Caco-2 (cell line): ENCODE measurements around the gene BRSK1. TPM values are rescaled to one million over a fixed set of nuclear protein-coding genes. Genes with fewer than 3 reads are reported as not detected.

Experiments
- BruUV-seq: library from RNA; stranded (reverse); fragments of 400-500 nt; replicated peaks from 2 replicates; lab custom pipeline; 2021; lab: Mats Ljungman, UMichigan
- CTCF ChIA-PET: fragments of 300-600 bp; sonication (Branson Sonifier 250); formaldehyde crosslinking; loops from one replicate; lab custom pipeline; 2022; ENCODE audit warnings: antibody characterized with exemption; lab: Charles Lee
- POLR2A ChIA-PET: fragments of 300-600 bp; sonication (Branson Sonifier 250); formaldehyde crosslinking; loops from one replicate; lab custom pipeline; 2022; ENCODE audit warnings: antibody characterized with exemption; lab: Charles Lee
- DNase-seq, 2 experiments: peaks; one replicate each; pipeline versions ENCODE4 v3.0.0 to v3.0.0-alpha.2; 2020 to 2022
- H3K27me3 ChIP-seq: replicated peaks from 2 replicates; pipeline ENCODE4 v1.6.0; 2011; ENCODE audit warnings: low read length; ENCODE audit not compliant: control insufficient read depth, insufficient read depth
- H3K36me3 ChIP-seq: 2 replicates; pipeline ENCODE4 v1.5.1; 2011; ENCODE audit warnings: low read length; ENCODE audit not compliant: control insufficient read depth, insufficient read depth
- H3K4me1 ChIP-seq: fragments of 250-450 bp; sonication (Bioruptor Pico); 2 replicates; pipeline ENCODE4 v1.5.1; 2020; ENCODE audit warnings: mild to moderate bottlenecking
- H3K4me3 ChIP-seq: 2 replicates; pipeline ENCODE4 v1.5.1; 2011; ENCODE audit warnings: low read depth, mild to moderate bottlenecking, control low read depth, low read length
- H3K9me3 ChIP-seq: fragments of 250-450 bp; sonication (Bioruptor Pico); 2 replicates; pipeline ENCODE4 v1.5.1; 2020; ENCODE audit warnings: mild to moderate bottlenecking, moderate library complexity
- H3K27ac Mint-ChIP-seq: one replicate; pipeline ENCODE4 v1.8.0; 2022; ENCODE audit warnings: mixed read lengths; ENCODE audit not compliant: unreplicated experiment
- H3K27me3 Mint-ChIP-seq: one replicate; pipeline ENCODE4 v1.8.0; 2022; ENCODE audit warnings: mixed read lengths; ENCODE audit not compliant: insufficient read depth, unreplicated experiment
- H3K36me3 Mint-ChIP-seq: one replicate; pipeline ENCODE4 v1.8.0; 2022; ENCODE audit warnings: mild to moderate bottlenecking, mixed read lengths; ENCODE audit not compliant: insufficient read depth, unreplicated experiment
- H3K4me1 Mint-ChIP-seq: one replicate; pipeline ENCODE4 v1.8.0; 2022; ENCODE audit warnings: low read depth, mixed read lengths; ENCODE audit not compliant: unreplicated experiment
- H3K4me3 Mint-ChIP-seq: one replicate; pipeline ENCODE4 v1.8.0; 2022; ENCODE audit warnings: mild to moderate bottlenecking, moderate library complexity, mixed read lengths; ENCODE audit not compliant: unreplicated experiment
- H3K9me3 Mint-ChIP-seq: one replicate; pipeline ENCODE4 v1.8.0; 2022; ENCODE audit warnings: mixed read lengths; ENCODE audit not compliant: unreplicated experiment
- intact Hi-C: fragments of 100-400 bp; cut with micrococcal nuclease; formaldehyde crosslinking; loops from one replicate; pipeline ENCODE4 v1.10.0; 2022; ENCODE audit not compliant: unreplicated experiment
- total RNA-seq: library from RNA; stranded (reverse); gene quantifications from 2 replicates; pipeline ENCODE4 v1.2.3, GENCODE V29; 2022
- TF ChIP-seq, protein P1 (sequence below), 2 experiments: fragments of 200-600 bp in 1 of 2; IDR thresholded peaks; 1 replicate in 1 of 2; 2 replicates in 1 of 2; pipeline versions ENCODE4 v1.5.1 to v1.8.0; 2011 to 2022; ENCODE audit warnings: antibody characterized with exemption in 1 of 2, control low read depth in 1 of 2, inconsistent platforms in 1 of 2, low read depth in 1 of 2, low read length in 1 of 2, mild to moderate bottlenecking in 1 of 2, moderate library complexity in 1 of 2; ENCODE audit not compliant: insufficient read depth in 1 of 2, severe bottlenecking in 1 of 2, unreplicated experiment in 1 of 2

BRSK1 gene
- total RNA-seq, 1 experiment from 2014 or later: 28.6 TPM

DNA sequence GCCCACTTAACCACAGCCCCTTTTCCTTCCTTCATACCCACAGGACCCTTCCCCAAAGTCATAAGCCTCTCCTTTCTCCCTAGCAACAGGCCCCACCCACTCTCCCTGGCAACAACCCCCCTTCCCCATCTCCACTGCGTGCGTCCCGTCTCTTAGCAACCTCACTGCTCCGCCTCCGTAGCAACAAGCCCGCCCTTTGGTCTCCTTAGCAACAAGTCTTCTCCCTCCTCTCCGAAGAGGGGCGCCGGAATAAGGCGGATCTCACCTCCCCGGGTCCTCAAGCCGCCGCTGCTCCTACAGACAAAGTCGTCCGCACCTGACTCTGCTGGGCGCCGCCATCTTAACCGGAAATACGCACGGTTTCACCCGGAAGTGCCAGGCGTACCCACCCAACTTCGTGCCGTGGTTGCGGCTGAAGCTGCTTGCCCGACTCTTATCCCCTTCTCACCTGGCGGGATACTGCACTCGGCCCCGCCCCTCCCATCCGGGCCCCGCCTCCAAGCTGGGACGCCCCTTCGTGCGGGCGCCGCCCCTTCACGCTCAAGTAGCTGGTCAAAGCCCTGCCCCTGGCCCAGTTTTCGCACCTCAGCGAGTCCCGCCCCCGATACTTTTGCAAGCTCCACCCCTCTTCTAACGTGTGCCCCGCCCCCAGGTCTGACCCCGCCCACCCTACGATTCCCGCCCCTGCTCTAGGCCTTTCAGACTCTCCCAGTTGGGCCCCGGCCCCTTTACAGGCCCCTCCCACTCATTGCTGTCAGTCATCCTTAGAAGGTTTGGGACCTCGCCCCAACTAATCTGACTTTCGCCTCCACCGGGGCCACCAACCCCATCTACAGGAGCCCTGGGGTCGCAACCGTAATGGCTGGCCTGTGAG lies 3.8 kb upstream of the BRSK1 start, which contains the start of gene HSPBP1:
TSS of gene HSPBP1 (minus strand) at position 341 of the 874 bp plus-strand sequence. CDS start 502 bp downstream, outside the sequence.
- H3K36me3 Mint-ChIP-seq: peaks cover 20% of the 10 kb centered on the region
- Histone ChIP-seq H3K9me3 (no peaks in the 10 kb centered on the region), H3K4me1 (peaks cover 17% of the 10 kb centered on the region), H3K4me3 (peak within 1 kb of the TSS; percentile 50), H3K27me3 (no peaks in the 10 kb centered on the region), H3K36me3 (no peaks in the 10 kb centered on the region)
- POLR2A ChIA-PET: interaction anchor here (0.6 to 1.9 kb wide), 17 partner anchors 10 to 374 kb away, joined by 3 to 29 read pairs (median 6); partner anchors contain the start of genes FIZ1, KMT5C, NAT14 and PPP6R1
- no peaks in the 10 kb centered on the region for H3K27me3 Mint-ChIP-seq
- intact Hi-C loops: loop anchor here (1.0 kb wide), 4 partner anchors 21 to 105 kb away; partner anchors contain the start of genes KMT5C, PPP6R1 and RPL28
- TF ChIP-seq, protein P1, sequence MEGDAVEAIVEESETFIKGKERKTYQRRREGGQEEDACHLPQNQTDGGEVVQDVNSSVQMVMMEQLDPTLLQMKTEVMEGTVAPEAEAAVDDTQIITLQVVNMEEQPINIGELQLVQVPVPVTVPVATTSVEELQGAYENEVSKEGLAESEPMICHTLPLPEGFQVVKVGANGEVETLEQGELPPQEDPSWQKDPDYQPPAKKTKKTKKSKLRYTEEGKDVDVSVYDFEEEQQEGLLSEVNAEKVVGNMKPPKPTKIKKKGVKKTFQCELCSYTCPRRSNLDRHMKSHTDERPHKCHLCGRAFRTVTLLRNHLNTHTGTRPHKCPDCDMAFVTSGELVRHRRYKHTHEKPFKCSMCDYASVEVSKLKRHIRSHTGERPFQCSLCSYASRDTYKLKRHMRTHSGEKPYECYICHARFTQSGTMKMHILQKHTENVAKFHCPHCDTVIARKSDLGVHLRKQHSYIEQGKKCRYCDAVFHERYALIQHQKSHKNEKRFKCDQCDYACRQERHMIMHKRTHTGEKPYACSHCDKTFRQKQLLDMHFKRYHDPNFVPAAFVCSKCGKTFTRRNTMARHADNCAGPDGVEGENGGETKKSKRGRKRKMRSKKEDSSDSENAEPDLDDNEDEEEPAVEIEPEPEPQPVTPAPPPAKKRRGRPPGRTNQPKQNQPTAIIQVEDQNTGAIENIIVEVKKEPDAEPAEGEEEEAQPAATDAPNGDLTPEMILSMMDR (IDR thresholded peaks at IDR 0.05; ENCODE audit: insufficient read depth in 1 of 2, low read depth in 1 of 2, low read length in 1 of 2, severe bottlenecking in 1 of 2, unreplicated experiment in 1 of 2): no peak
- peak within 1 kb of the TSS; percentile 100 for H3K4me3 Mint-ChIP-seq
- H3K4me1 Mint-ChIP-seq: peaks cover 19% of the 10 kb centered on the region
- BruUV-seq: no TSS peak
- DNase-seq: peak; percentile 99
- H3K9me3 Mint-ChIP-seq: no peaks in the 10 kb centered on the region
- CTCF ChIA-PET: interaction anchor here (0.7 to 1.6 kb wide), 11 partner anchors 12 to 353 kb away, joined by 3 to 8 read pairs (median 3); partner anchors contain the start of genes KMT5C, PTPRH and TMEM238
- peak within 1 kb of the TSS; percentile 100 for H3K27ac Mint-ChIP-seq

DNA sequence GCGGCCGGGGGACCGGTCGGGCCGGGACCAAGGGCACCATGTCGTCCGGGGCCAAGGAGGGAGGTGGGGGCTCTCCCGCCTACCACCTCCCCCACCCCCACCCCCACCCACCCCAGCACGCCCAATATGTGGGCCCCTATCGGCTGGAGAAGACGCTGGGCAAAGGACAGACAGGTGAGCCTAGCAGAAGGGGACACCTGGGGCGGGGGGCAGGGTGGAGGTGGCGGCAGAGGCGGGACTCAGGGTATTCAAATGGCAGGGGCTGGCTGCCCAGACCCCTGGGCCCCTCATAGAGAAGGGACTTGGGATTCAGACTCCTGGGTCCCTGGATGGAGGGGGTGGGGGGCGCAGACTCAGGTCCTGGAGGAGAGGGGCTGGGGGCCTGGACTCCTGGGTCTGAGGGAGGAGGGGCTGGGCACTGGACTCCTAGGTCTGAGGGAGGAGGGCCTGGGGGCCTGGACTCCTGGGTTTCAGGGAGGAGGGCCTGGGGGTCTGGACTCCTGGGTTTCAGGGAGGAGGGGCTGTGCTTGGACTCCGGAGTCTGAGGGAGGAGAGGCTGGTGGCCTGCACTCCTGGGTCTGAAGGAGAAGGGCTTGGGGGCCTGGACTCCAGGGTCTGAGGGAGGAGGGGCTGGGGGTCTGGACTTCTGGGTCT lies 735 bp downstream of the BRSK1 start:
- peaks cover 24% of the 10 kb centered on the region for H3K4me1 ChIP-seq
- H3K27ac Mint-ChIP-seq: peak overlapping the region; percentile 56
- H3K9me3 Mint-ChIP-seq: no peaks in the 10 kb centered on the region
- no peaks in the 10 kb centered on the region for H3K27me3 Mint-ChIP-seq
- TF ChIP-seq, protein P1 (IDR thresholded peaks at IDR 0.05; ENCODE audit: insufficient read depth in 1 of 2, low read depth in 1 of 2, low read length in 1 of 2, severe bottlenecking in 1 of 2, unreplicated experiment in 1 of 2): no peak
- H3K36me3 ChIP-seq: no peaks in the 10 kb centered on the region
- peaks cover 15% of the 10 kb centered on the region for H3K36me3 Mint-ChIP-seq
- CTCF ChIA-PET: no interaction called here
- POLR2A ChIA-PET: interaction anchor here (0.6 to 1.0 kb wide), 2 partner anchors 13 to 26 kb away, joined by 4 read pairs; partner anchors contain the start of gene PPP6R1
- no peaks in the 10 kb centered on the region for H3K9me3 ChIP-seq
- BruUV-seq: no TSS peak
- intact Hi-C loops: no loop called here
- H3K4me3 Mint-ChIP-seq: peak overlapping the region; percentile 16
- peak; percentile 36 to 62 for DNase-seq
- no peaks in the 10 kb centered on the region for H3K27me3 ChIP-seq
- peaks cover 24% of the 10 kb centered on the region for H3K4me1 Mint-ChIP-seq
- peak overlapping the region; percentile 54 for H3K4me3 ChIP-seq
